Measurements from ENCODE around the gene ZNF385B.

The ZNF385B gene

GRCh38 chr2:179729966-179730365 is 131.4 kb downstream of the ZNF385B start:
- no peak for DNase-seq

GRCh38 chr2:179726461-179727180 is 134.8 kb downstream of the ZNF385B start:
- no peak for DNase-seq

GRCh38 chr2:179724403-179724802 is 137.0 kb downstream of the ZNF385B start:
- no peak for DNase-seq

GRCh38 chr2:179720173-179720772 is 141.1 kb downstream of the ZNF385B start:
- DNase-seq: no peak

GRCh38 chr2:179715871-179716270 is 145.5 kb downstream of the ZNF385B start:
- DNase-seq: no peak

- no peak for DNase-seq
Observed at GRCh38 chr2:179715196-179715595, 146.2 kb downstream of the ZNF385B start.

- DNase-seq: no peak
Observed at GRCh38 chr2:179712825-179713224, 148.6 kb downstream of the ZNF385B start.

GRCh38 chr2:179711375-179711774 is 150.0 kb downstream of the ZNF385B start:
- no peak for DNase-seq

- peak; percentile 77 for DNase-seq
Observed at GRCh38 chr2:179703702-179704101, 157.7 kb downstream of the ZNF385B start.

GRCh38 chr2:179702912-179703311 is 158.5 kb downstream of the ZNF385B start:
- DNase-seq: no peak

GRCh38 chr2:179701524-179702110 is 159.8 kb downstream of the ZNF385B start:
- no peak for DNase-seq

- DNase-seq: no peak
Observed at GRCh38 chr2:179695486-179695885, 165.9 kb downstream of the ZNF385B start.

- DNase-seq: no peak
Observed at GRCh38 chr2:179694963-179695362, 166.4 kb downstream of the ZNF385B start.

GRCh38 chr2:179692610-179693009 is 168.8 kb downstream of the ZNF385B start:
- no peak for DNase-seq

- DNase-seq: no peak
Observed at GRCh38 chr2:179692043-179692442, 169.4 kb downstream of the ZNF385B start.

GRCh38 chr2:179691235-179691634 is 170.2 kb downstream of the ZNF385B start:
- no peak for DNase-seq

- no peak for DNase-seq
Observed at GRCh38 chr2:179686718-179687342, 174.6 kb downstream of the ZNF385B start.

- DNase-seq: no peak
Observed at GRCh38 chr2:179686069-179686468, 175.3 kb downstream of the ZNF385B start.

GRCh38 chr2:179685146-179685545 is 176.3 kb downstream of the ZNF385B start:
- DNase-seq: no peak

GRCh38 chr2:179682756-179683155 is 178.7 kb downstream of the ZNF385B start:
- DNase-seq: no peak

- DNase-seq: no peak
Observed at GRCh38 chr2:179677746-179678505, 183.5 kb downstream of the ZNF385B start.

GRCh38 chr2:179677077-179677688 is 184.2 kb downstream of the ZNF385B start:
- DNase-seq: no peak

GRCh38 chr2:179675435-179675834 is 186.0 kb downstream of the ZNF385B start:
- no peak for DNase-seq
